ENCODE data around the gene CTBP2.

CTBP2 gene

GRCh38 chr10:125016611-125017202 lies 143.7 kb downstream of the CTBP2 start:
- DNase-seq, result no peak

- no peak for DNase-seq
Measured at GRCh38 chr10:125016123-125016522, 144.2 kb downstream of the CTBP2 start.

- no peak for DNase-seq
Measured at GRCh38 chr10:125015356-125015944, 144.9 kb downstream of the CTBP2 start.

GRCh38 chr10:125014836-125015355 lies 145.5 kb downstream of the CTBP2 start:
- DNase-seq, result no peak

GRCh38 chr10:125014086-125014830 lies 146.1 kb downstream of the CTBP2 start:
- DNase-seq, result no peak

- no peak for DNase-seq
Measured at GRCh38 chr10:125013529-125013872, 146.9 kb downstream of the CTBP2 start.

- no peak for DNase-seq
Measured at GRCh38 chr10:125012851-125013528, 147.4 kb downstream of the CTBP2 start.

- no peak for DNase-seq
Measured at GRCh38 chr10:125011926-125012705, 148.2 kb downstream of the CTBP2 start.

- no peak for DNase-seq
Measured at GRCh38 chr10:125011171-125011925, 149.0 kb downstream of the CTBP2 start.

GRCh38 chr10:125010362-125010761 lies 150.0 kb downstream of the CTBP2 start:
- no peak for DNase-seq

GRCh38 chr10:125009661-125010161 lies 150.7 kb downstream of the CTBP2 start:
- DNase-seq, result no peak

- DNase-seq, result no peak
Measured at GRCh38 chr10:125008689-125009638, 151.4 kb downstream of the CTBP2 start.

GRCh38 chr10:125007436-125007835 lies 152.9 kb downstream of the CTBP2 start:
- no peak for DNase-seq

GRCh38 chr10:125006921-125007426 lies 153.4 kb downstream of the CTBP2 start:
- no peak for DNase-seq

GRCh38 chr10:125006188-125006680 lies 154.1 kb downstream of the CTBP2 start:
- no peak for DNase-seq

- DNase-seq, result no peak
Measured at GRCh38 chr10:125005312-125006187, 154.8 kb downstream of the CTBP2 start.

- no peak for DNase-seq
Measured at GRCh38 chr10:125004571-125005311, 155.6 kb downstream of the CTBP2 start.

GRCh38 chr10:125003901-125004467 lies 156.4 kb downstream of the CTBP2 start:
- DNase-seq, result no peak
